ENCODE measurements around the gene SV2B. TPM values are rescaled to one million over a fixed set of nuclear protein-coding genes. Genes with fewer than 3 reads are reported as not detected.

SV2B gene
- total RNA-seq, 4 donors from 2014 or later, result 0.27 to 10.3 (median 2.2) TPM

- Histone ChIP-seq H3K36me3 (no peaks in the 10 kb centered on the region), H3K27ac (no peak overlapping the region), H3K4me3 (no peak overlapping the region), H3K27me3 (no peaks in the 10 kb centered on the region), H3K9me3 (no peaks in the 10 kb centered on the region), H3K4me1 (no peaks in the 10 kb centered on the region)
- intact Hi-C loops (cut with DNase I; ENCODE audit: low total_unique reads), result no loop called here
- 73 to 82% methylated on average over 4 to 5 of the region's 5 CpGs for WGBS, 2 donors (ENCODE audit: low coverage in 1 of 2)
- DNase-seq, result no peak
- TF ChIP-seq CTCF (IDR thresholded peaks at IDR 0.05), result no peak
- TF ChIP-seq POLR2A (IDR thresholded peaks at IDR 0.05), result no peak
- TF ChIP-seq POLR2AphosphoS5 (IDR thresholded peaks at IDR 0.05), result no peak
- TF ChIP-seq EP300 (IDR thresholded peaks at IDR 0.05; ENCODE audit: low read depth), result no peak
- in situ Hi-C loops (cut with MboI; ENCODE audit: low pct_ligation_motif_present in 1 of 4, low pct_unique_long_range_greater_than_20kb in 1 of 4, low sequenced_read_pairs in 3 of 4), result no loop called here
Observed at GRCh38 chr15:91345736-91346135, 245.7 kb downstream of the SV2B start.

- intact Hi-C loops (cut with DNase I; ENCODE audit: low total_unique reads), result no loop called here
- Histone ChIP-seq H3K4me1 (no peaks in the 10 kb centered on the region), H3K36me3 (no peaks in the 10 kb centered on the region), H3K27ac (no peak overlapping the region), H3K9me3 (no peaks in the 10 kb centered on the region), H3K4me3 (no peak overlapping the region), H3K27me3 (no peaks in the 10 kb centered on the region)
- no peak for DNase-seq
- 67 to 69% methylated on average over 1 to 2 of the region's 2 CpGs for WGBS, 2 donors (ENCODE audit: low coverage in 1 of 2)
- in situ Hi-C loops (cut with MboI; ENCODE audit: low pct_ligation_motif_present in 1 of 4, low pct_unique_long_range_greater_than_20kb in 1 of 4, low sequenced_read_pairs in 3 of 4), result no loop called here
- TF ChIP-seq EP300 (IDR thresholded peaks at IDR 0.05; ENCODE audit: low read depth), result no peak
- no peak for TF ChIP-seq POLR2A (IDR thresholded peaks at IDR 0.05)
- TF ChIP-seq POLR2AphosphoS5 (IDR thresholded peaks at IDR 0.05), result no peak
- no peak for TF ChIP-seq CTCF (IDR thresholded peaks at IDR 0.05)
Observed at GRCh38 chr15:91346259-91346658, 246.2 kb downstream of the SV2B start.

- 40 to 58% methylated on average over 2 to 3 of the region's 3 CpGs for WGBS, 2 donors (ENCODE audit: low coverage in 1 of 2)
- H3K27ac ChIP-seq, result no peak overlapping the region
- TF ChIP-seq POLR2AphosphoS5 (IDR thresholded peaks at IDR 0.05), result no peak
Observed at GRCh38 chr15:91348752-91349500, 248.9 kb downstream of the SV2B start.

More at GRCh38 chr15:91348752-91349500, 248.9 kb downstream of the SV2B start:
- in situ Hi-C loops (cut with MboI; ENCODE audit: low pct_ligation_motif_present in 1 of 4, low pct_unique_long_range_greater_than_20kb in 1 of 4, low sequenced_read_pairs in 3 of 4) (no loop called here), intact Hi-C loops (cut with DNase I; ENCODE audit: low total_unique reads) (no loop called here)
- Histone ChIP-seq H3K27me3 (no peaks in the 10 kb centered on the region), H3K4me3 (no peak overlapping the region), H3K36me3 (no peaks in the 10 kb centered on the region), H3K9me3 (no peaks in the 10 kb centered on the region), H3K4me1 (no peaks in the 10 kb centered on the region)
- DNase-seq, result no peak

Other genes starting within 250 kb of the SV2B start
- 100 to 1,000 TPM in 1 of 4 donors, 10 to 100 TPM in 3; 64.6 to 109 (median 80.6) TPM for gene FURIN, start 231.7 kb upstream of the SV2B start, total RNA-seq
- gene FES, start 215.8 kb upstream of the SV2B start, total RNA-seq, result 10 to 100 TPM in 3 of 4 donors, 1 to 10 TPM in 1; 7.0 to 18.3 (median 14.0) TPM
- gene MAN2A2, start 197.0 kb upstream of the SV2B start, total RNA-seq, result 100 to 1,000 TPM in 2 of 4 donors, 10 to 100 TPM in 2; 46.8 to 109 (median 86.4) TPM
- 10 to 100 TPM; 13.8 to 21.8 (median 17.9) TPM for gene HDDC3, start 167.7 kb upstream of the SV2B start, total RNA-seq
- 100 to 1,000 TPM in 1 of 4 donors, 10 to 100 TPM in 3; 34.4 to 142 (median 52.9) TPM for gene UNC45A, start 165.0 kb upstream of the SV2B start, total RNA-seq
- gene RCCD1, start 145.4 kb upstream of the SV2B start, total RNA-seq, result 100 to 1,000 TPM in 1 of 4 donors, 10 to 100 TPM in 3; 13.1 to 438 (median 16.2) TPM
- gene PRC1, start 105.7 kb upstream of the SV2B start, total RNA-seq, result 10 to 100 TPM in 3 of 4 donors, 1 to 10 TPM in 1; 8.1 to 58.0 (median 23.7) TPM
- gene VPS33B, start 77.7 kb upstream of the SV2B start, total RNA-seq, result 10 to 100 TPM in 2 of 4 donors, 1 to 10 TPM in 2; 6.7 to 18.7 (median 10.8) TPM

Measured in transverse colon (tissue), 4 donors.